Liver (tissue), 9 donors: ENCODE data around the gene CGB7. TPM values are rescaled to one million over a fixed set of nuclear protein-coding genes. Genes with fewer than 3 reads are reported as not detected.

Source experiments
- DNase-seq: peaks from one replicate; pipeline ENCODE4 v3.0.0-alpha.2; 2017; ENCODE audit warnings: low spot score
- H3K27ac ChIP-seq, 2 donors: one replicate each; pipeline ENCODE4 v1.7.0; 2013; ENCODE audit warnings: inconsistent platforms in 2 of 2, low read length in 2 of 2, control low read depth in 1 of 2, low read depth in 1 of 2, mild to moderate bottlenecking in 1 of 2
- H3K27me3 ChIP-seq, 4 donors: one replicate each; pipeline versions ENCODE4 v1.6.1 to v1.7.0; 2013; ENCODE audit warnings: low read length in 3 of 4, inconsistent platforms in 1 of 4, mild to moderate bottlenecking in 1 of 4, moderate library complexity in 1 of 4; ENCODE audit not compliant: control insufficient read depth in 4 of 4, insufficient read depth in 4 of 4
- H3K36me3 ChIP-seq, 4 donors: one replicate each; pipeline versions ENCODE4 v1.6.1 to v1.7.0; 2013; ENCODE audit warnings: low read length in 3 of 4, mild to moderate bottlenecking in 3 of 4, low read depth in 1 of 4, moderate library complexity in 1 of 4; ENCODE audit not compliant: control insufficient read depth in 4 of 4, insufficient read depth in 3 of 4
- H3K4me1 ChIP-seq, 4 donors: one replicate each; pipeline versions ENCODE4 v1.6.1 to v1.7.0; 2013; ENCODE audit warnings: low read length in 3 of 4, mild to moderate bottlenecking in 3 of 4, moderate library complexity in 1 of 4; ENCODE audit not compliant: control insufficient read depth in 4 of 4, insufficient read depth in 4 of 4
- H3K4me3 ChIP-seq, 3 donors: one replicate each; pipeline versions ENCODE4 v1.6.1 to v1.7.0; 2013; ENCODE audit warnings: low read length in 3 of 3, control low read depth in 1 of 3, low read depth in 1 of 3, mild to moderate bottlenecking in 1 of 3
- H3K9ac ChIP-seq, 2 donors: one replicate each; pipeline ENCODE4 v1.7.0; 2013; ENCODE audit warnings: low read length in 2 of 2, mild to moderate bottlenecking in 2 of 2, moderate library complexity in 2 of 2, control low read depth in 1 of 2, low read depth in 1 of 2
- H3K9me3 ChIP-seq, 4 donors: one replicate each; pipeline versions ENCODE4 v1.6.1 to v1.7.0; 2013; ENCODE audit warnings: low read length in 3 of 4; ENCODE audit not compliant: control insufficient read depth in 4 of 4
- EGR1 ChIP-seq, 2 donors: IDR thresholded peaks; 2 replicates each; pipeline ENCODE4 v1.6.1; 2016 to 2018; ENCODE audit warnings: antibody characterized with exemption in 2 of 2, low read depth in 2 of 2
- FOXA1 ChIP-seq: IDR thresholded peaks from 2 replicates; pipeline ENCODE4 v1.6.1; 2016; ENCODE audit warnings: antibody characterized with exemption
- FOXA2 ChIP-seq: IDR thresholded peaks from 2 replicates; pipeline ENCODE4 v1.6.1; 2016; ENCODE audit warnings: antibody characterized with exemption
- GABPA ChIP-seq, 2 donors: IDR thresholded peaks in 1 of 2; conservative IDR thresholded peaks in 1 of 2; 2 replicates each; pipeline ENCODE4 v1.6.1; 2016; ENCODE audit warnings: antibody characterized with exemption in 2 of 2, mild to moderate bottlenecking in 1 of 2, moderate library complexity in 1 of 2
- HNF4A ChIP-seq, 2 donors: conservative IDR thresholded peaks; 2 replicates each; pipeline ENCODE4 v1.6.1; 2016; ENCODE audit warnings: antibody characterized with exemption in 2 of 2, mild to moderate bottlenecking in 2 of 2
- JUND ChIP-seq, 2 donors: IDR thresholded peaks; 2 replicates each; pipeline ENCODE4 v1.6.1; 2016; ENCODE audit warnings: antibody characterized with exemption in 2 of 2
- NR2F2 ChIP-seq: IDR thresholded peaks from 2 replicates; pipeline ENCODE4 v1.6.1; 2016; ENCODE audit warnings: antibody characterized with exemption
- RAD21 ChIP-seq, 2 donors: IDR thresholded peaks; 2 replicates each; pipeline ENCODE4 v1.6.1; 2016; ENCODE audit warnings: antibody characterized with exemption in 2 of 2, mild to moderate bottlenecking in 2 of 2
- YY1 ChIP-seq: IDR thresholded peaks from 2 replicates; pipeline ENCODE4 v1.6.1; 2016; ENCODE audit warnings: antibody characterized with exemption, mild to moderate bottlenecking
- WGBS: extraction: QIAGEN DNeasy Blood & Tissue Kit; methylation state at CpG from one replicate; pipeline ENCODE4 v1.1.7; 2013; 5-methylcytosine and 5-hydroxymethylcytosine counted together
- polyA plus RNA-seq, 2 donors: library from polyadenylated mRNA; stranded (reverse) in 1 of 2; unstranded in 1 of 2; fragments of 200-250 nt in 1 of 2; fragments of >200 nt in 1 of 2; fragmentation: Nextera tagmentation in 1 of 2; extraction: Ambion mirVana in 1 of 2; gene quantifications; one replicate each; pipeline versions ENCODE4 v1.2.1 to v1.2.3, GENCODE V29; 2013 to 2015
- total RNA-seq, 2 donors: library from RNA; depleted of rRNA; stranded (reverse); fragments of >200 nt; gene quantifications; one replicate each; pipeline ENCODE4 v1.2.3, GENCODE V29; 2014
- TF ChIP-seq, protein P1 (sequence below): IDR thresholded peaks from 2 replicates; pipeline ENCODE4 v1.6.1; 2016; ENCODE audit warnings: antibody characterized with exemption
- TF ChIP-seq, protein P2 (sequence below): IDR thresholded peaks from 2 replicates; pipeline ENCODE4 v1.6.1; 2016; ENCODE audit warnings: antibody characterized with exemption, mild to moderate bottlenecking
- TF ChIP-seq, protein P3 (sequence below): IDR thresholded peaks from 2 replicates; pipeline ENCODE4 v1.6.1; 2016; ENCODE audit warnings: antibody characterized with exemption
- TF ChIP-seq, protein P4 (sequence below): fragments of 150-350 bp; IDR thresholded peaks from 2 replicates; pipeline ENCODE4 v1.5.1; 2017; ENCODE audit warnings: improper control_type of control experiment, low read depth, low read length; ENCODE audit not compliant: missing input control
- donor health status: healthy.
- donor health status: healthy.
- donor health status: healthy.
- donor health status: healthy.
- donor health status: healthy.

The CGB7 gene
- total and polyA plus RNA-seq, 4 donors, result not detected

DNA sequence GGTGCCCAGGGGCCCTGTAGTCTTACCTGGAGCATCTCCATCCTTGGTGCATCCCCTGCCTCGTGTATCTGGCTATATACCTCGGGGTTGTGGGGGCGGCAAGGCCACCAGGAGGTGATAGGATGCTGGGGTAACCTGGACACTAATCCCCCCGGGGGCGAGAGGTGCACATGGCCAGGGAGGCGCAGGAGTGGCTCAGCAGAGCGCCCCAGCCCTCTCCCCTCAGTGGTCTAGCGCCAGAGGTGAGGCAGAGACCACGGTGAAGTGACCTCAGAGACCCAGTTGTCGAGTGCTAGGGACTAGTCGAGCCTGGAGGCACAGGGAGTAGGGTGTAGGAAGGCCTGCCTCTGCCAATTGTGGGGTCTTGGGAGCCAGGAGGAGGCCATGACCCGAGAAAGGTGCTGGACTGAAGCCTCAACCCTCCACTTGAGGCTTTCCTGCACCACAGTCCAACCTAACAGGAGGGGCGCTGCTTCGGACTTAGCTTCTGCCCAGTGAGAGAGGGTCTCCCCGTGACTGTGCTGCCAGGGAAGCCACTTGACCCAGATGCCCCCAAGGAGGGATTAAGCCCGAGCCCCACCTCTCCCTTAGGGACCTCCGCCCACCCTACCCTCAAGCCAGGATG lies 40.4 kb downstream of the CGB7 start, which contains the start of gene LHB:
TSS of gene LHB (minus strand) at position 51 of the 625 bp plus-strand sequence. CDS start at position 41, 10 bp downstream.
- no peak for DNase-seq
- TF ChIP-seq JUND (IDR thresholded peaks at IDR 0.05) (no peak), EGR1 (IDR thresholded peaks at IDR 0.05; ENCODE audit: low read depth in 2 of 2) (no peak), FOXA2 (no peak), YY1 (no peak), NR2F2 (no peak)
- TF ChIP-seq, protein P1, sequence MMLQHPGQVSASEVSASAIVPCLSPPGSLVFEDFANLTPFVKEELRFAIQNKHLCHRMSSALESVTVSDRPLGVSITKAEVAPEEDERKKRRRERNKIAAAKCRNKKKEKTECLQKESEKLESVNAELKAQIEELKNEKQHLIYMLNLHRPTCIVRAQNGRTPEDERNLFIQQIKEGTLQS, result no peak
- Histone ChIP-seq H3K27ac (no peak within 1 kb of the TSS), H3K9ac (no peak within 1 kb of the TSS), H3K27me3 (no peaks in the 10 kb centered on the region), H3K4me1 (peaks cover 5 to 22% (median 16%) of the 10 kb centered on the region in 4 donors), H3K9me3 (no peaks in the 10 kb centered on the region), H3K4me3 (peak within 1 kb of the TSS in 1 of 3 donors; percentile 50), H3K36me3 (peaks cover 3 to 19% (median 5%) of the 10 kb centered on the region in 4 donors)
- WGBS, result 77% methylated on average over 17 of the region's 17 CpGs

DNA sequence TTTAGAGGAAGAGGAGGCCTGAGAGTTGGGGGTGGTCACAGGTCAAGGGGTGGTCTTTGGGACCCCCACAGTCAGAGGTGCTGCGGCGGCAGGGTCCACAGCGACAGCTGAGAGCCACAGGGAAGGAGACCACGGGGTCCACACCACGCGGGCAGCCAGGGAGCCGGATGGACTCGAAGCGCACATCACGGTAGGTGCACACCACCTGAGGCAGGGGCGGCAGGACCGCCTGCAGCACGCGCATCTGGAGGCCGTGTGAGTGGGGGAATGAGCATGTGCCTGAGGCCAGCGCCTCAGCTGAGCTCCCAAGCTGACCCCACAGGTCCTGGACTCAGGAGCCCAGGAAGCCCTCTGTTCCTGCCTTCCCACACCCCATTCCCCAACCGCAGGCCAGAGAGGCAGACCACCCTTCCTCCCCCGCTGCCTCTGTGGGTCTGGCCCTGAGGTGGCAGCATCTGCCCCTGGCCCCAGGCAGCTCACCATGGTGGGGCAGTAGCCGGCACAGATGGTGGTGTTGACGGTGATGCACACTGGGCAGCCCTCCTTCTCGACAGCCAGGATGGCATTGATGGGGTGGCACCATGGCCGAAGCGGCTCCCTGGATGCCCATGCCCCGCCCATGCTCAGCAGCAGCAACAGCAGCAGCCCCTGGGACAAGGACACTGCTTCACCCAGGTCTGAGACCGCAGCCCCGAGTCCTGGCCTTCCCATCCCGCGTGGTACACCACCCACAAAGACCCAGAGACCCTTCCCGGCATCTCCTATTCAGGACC lies 41.3 kb downstream of the CGB7 start:
- H3K4me3 ChIP-seq, result no peak overlapping the region
- peaks cover 3 to 26% (median 8%) of the 10 kb centered on the region in 4 donors for H3K36me3 ChIP-seq
- no peak overlapping the region for H3K27ac ChIP-seq
- DNase-seq, result no peak
- WGBS, result 96% methylated on average over 27 of the region's 29 CpGs
- no peak overlapping the region for H3K9ac ChIP-seq
- H3K4me1 ChIP-seq, result peaks cover 5 to 22% (median 16%) of the 10 kb centered on the region in 4 donors
- no peaks in the 10 kb centered on the region for H3K27me3 ChIP-seq
- no peaks in the 10 kb centered on the region for H3K9me3 ChIP-seq
- TF ChIP-seq HNF4A (conservative IDR thresholded peaks at IDR 0.05) (no peak), RAD21 (IDR thresholded peaks at IDR 0.05) (no peak), FOXA2 (no peak)
- TF ChIP-seq, protein P2, sequence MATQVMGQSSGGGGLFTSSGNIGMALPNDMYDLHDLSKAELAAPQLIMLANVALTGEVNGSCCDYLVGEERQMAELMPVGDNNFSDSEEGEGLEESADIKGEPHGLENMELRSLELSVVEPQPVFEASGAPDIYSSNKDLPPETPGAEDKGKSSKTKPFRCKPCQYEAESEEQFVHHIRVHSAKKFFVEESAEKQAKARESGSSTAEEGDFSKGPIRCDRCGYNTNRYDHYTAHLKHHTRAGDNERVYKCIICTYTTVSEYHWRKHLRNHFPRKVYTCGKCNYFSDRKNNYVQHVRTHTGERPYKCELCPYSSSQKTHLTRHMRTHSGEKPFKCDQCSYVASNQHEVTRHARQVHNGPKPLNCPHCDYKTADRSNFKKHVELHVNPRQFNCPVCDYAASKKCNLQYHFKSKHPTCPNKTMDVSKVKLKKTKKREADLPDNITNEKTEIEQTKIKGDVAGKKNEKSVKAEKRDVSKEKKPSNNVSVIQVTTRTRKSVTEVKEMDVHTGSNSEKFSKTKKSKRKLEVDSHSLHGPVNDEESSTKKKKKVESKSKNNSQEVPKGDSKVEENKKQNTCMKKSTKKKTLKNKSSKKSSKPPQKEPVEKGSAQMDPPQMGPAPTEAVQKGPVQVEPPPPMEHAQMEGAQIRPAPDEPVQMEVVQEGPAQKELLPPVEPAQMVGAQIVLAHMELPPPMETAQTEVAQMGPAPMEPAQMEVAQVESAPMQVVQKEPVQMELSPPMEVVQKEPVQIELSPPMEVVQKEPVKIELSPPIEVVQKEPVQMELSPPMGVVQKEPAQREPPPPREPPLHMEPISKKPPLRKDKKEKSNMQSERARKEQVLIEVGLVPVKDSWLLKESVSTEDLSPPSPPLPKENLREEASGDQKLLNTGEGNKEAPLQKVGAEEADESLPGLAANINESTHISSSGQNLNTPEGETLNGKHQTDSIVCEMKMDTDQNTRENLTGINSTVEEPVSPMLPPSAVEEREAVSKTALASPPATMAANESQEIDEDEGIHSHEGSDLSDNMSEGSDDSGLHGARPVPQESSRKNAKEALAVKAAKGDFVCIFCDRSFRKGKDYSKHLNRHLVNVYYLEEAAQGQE, result no peak
- TF ChIP-seq, protein P1, result no peak

DNA sequence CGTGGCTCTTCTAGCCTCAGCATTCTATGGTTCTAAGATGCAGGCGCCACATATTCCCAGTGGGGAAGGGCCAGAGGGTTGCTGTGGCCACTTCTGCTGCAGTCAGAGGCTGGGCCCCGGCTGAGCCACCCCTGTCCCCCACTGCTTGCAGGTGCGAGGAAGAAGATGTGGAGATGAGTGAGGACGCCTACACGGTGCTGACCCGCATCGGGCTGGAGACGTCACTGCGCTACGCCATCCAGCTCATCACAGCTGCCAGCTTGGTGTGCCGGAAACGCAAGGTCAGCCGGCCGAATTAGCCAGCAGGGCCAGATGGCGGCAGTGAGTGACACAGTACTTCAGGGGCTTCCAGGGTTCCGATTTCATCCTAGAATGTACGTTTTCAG lies 42.7 kb downstream of the CGB7 start:
- no peak for DNase-seq
- 96% methylated on average over 18 of the region's 18 CpGs for WGBS
- Histone ChIP-seq H3K9me3 (no peaks in the 10 kb centered on the region), H3K9ac (no peak overlapping the region), H3K4me3 (no peak overlapping the region), H3K36me3 (peaks cover 4 to 39% (median 9%) of the 10 kb centered on the region in 4 donors), H3K4me1 (peaks cover 5 to 22% (median 16%) of the 10 kb centered on the region in 4 donors), H3K27ac (no peak overlapping the region), H3K27me3 (no peaks in the 10 kb centered on the region)
- TF ChIP-seq, protein P3, sequence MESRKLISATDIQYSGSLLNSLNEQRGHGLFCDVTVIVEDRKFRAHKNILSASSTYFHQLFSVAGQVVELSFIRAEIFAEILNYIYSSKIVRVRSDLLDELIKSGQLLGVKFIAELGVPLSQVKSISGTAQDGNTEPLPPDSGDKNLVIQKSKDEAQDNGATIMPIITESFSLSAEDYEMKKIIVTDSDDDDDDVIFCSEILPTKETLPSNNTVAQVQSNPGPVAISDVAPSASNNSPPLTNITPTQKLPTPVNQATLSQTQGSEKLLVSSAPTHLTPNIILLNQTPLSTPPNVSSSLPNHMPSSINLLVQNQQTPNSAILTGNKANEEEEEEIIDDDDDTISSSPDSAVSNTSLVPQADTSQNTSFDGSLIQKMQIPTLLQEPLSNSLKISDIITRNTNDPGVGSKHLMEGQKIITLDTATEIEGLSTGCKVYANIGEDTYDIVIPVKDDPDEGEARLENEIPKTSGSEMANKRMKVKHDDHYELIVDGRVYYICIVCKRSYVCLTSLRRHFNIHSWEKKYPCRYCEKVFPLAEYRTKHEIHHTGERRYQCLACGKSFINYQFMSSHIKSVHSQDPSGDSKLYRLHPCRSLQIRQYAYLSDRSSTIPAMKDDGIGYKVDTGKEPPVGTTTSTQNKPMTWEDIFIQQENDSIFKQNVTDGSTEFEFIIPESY, result no peak
- no peak for TF ChIP-seq GABPA (IDR thresholded peaks at IDR 0.05 in 1 of 2, conservative IDR thresholded peaks at IDR 0.05 in 1 of 2)
- no peak for TF ChIP-seq HNF4A (conservative IDR thresholded peaks at IDR 0.05)
- no peak for TF ChIP-seq FOXA1
- no peak for TF ChIP-seq JUND (IDR thresholded peaks at IDR 0.05)
- TF ChIP-seq, protein P4, sequence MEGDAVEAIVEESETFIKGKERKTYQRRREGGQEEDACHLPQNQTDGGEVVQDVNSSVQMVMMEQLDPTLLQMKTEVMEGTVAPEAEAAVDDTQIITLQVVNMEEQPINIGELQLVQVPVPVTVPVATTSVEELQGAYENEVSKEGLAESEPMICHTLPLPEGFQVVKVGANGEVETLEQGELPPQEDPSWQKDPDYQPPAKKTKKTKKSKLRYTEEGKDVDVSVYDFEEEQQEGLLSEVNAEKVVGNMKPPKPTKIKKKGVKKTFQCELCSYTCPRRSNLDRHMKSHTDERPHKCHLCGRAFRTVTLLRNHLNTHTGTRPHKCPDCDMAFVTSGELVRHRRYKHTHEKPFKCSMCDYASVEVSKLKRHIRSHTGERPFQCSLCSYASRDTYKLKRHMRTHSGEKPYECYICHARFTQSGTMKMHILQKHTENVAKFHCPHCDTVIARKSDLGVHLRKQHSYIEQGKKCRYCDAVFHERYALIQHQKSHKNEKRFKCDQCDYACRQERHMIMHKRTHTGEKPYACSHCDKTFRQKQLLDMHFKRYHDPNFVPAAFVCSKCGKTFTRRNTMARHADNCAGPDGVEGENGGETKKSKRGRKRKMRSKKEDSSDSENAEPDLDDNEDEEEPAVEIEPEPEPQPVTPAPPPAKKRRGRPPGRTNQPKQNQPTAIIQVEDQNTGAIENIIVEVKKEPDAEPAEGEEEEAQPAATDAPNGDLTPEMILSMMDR, result no peak
- TF ChIP-seq, protein P2, result no peak
